B cell (primary cell): ENCODE measurements around the gene ADAMTS14. TPM values are rescaled to one million over a fixed set of nuclear protein-coding genes. Genes with fewer than 3 reads are reported as not detected.

Experiments
- ATAC-seq: fragments of 200-7000 bp; cut with Tn5 transposase; one replicate; pipeline ENCODE4 v1.10.0; 2021; ENCODE audit warnings: low read depth, mild to moderate bottlenecking, moderate number of reproducible peaks, moderate library complexity
- CTCF ChIA-PET: fragments of 350-600 bp; sonication (Branson Sonifier 250); formaldehyde crosslinking; loops from one replicate; lab custom pipeline; 2021; ENCODE audit warnings: antibody characterized with exemption, inconsistent platforms; lab: Charles Lee
- POLR2A ChIA-PET: fragments of 350-600 bp; sonication (Branson Sonifier 250); formaldehyde crosslinking; loops from one replicate; lab custom pipeline; 2021; ENCODE audit warnings: antibody characterized with exemption; lab: Charles Lee
- DNase-seq: peaks from one replicate; pipeline ENCODE4 v3.0.0; 2013
- H2AFZ ChIP-seq: 2 replicates; pipeline ENCODE4 v1.6.1; 2012; ENCODE audit warnings: mild to moderate bottlenecking, low read depth, low read length; ENCODE audit not compliant: insufficient read depth, poor library complexity, severe bottlenecking
- H3K27ac ChIP-seq, 2 donors: 1 replicate in 1 of 2; 2 replicates in 1 of 2; pipeline ENCODE4 v1.5.1; 2012 to 2013; ENCODE audit warnings: low read length in 2 of 2, mild to moderate bottlenecking in 2 of 2, moderate library complexity in 1 of 2
- H3K27me3 ChIP-seq, 4 experiments: fragments of 200-600 bp in 1 of 4; sonication (generic) in 1 of 4; replicated peaks in 1 of 4; 1 replicate in 2 of 4; 2 replicates in 2 of 4; pipeline versions ENCODE4 v1.6.1 to v1.7.0; 2013 to 2016; ENCODE audit warnings: low read length in 3 of 4, mild to moderate bottlenecking in 2 of 4, mixed read lengths in 1 of 4, moderate library complexity in 1 of 4; ENCODE audit not compliant: insufficient read depth in 4 of 4, control insufficient read depth in 3 of 4; ENCODE audit errors: control extremely low read depth in 1 of 4
- H3K36me3 ChIP-seq, 2 experiments: replicated peaks in 1 of 2; 1 replicate in 1 of 2; 2 replicates in 1 of 2; pipeline versions ENCODE4 v1.6.1 to v1.7.1; 2013; ENCODE audit warnings: low read length in 1 of 2; ENCODE audit not compliant: insufficient read depth in 2 of 2, control insufficient read depth in 1 of 2; ENCODE audit errors: control extremely low read depth in 1 of 2, extremely low read depth in 1 of 2
- H3K4me1 ChIP-seq, 2 donors: fragments of 200-600 bp in 1 of 2; sonication (generic) in 1 of 2; 1 replicate in 1 of 2; 2 replicates in 1 of 2; pipeline versions ENCODE4 v1.5.1 to v1.6.1; 2013 to 2017; ENCODE audit warnings: low read length in 2 of 2; ENCODE audit not compliant: control insufficient read depth in 2 of 2, insufficient read depth in 2 of 2
- H3K4me2 ChIP-seq: replicated peaks from 2 replicates; pipeline ENCODE3; 2012; ENCODE audit warnings: mild to moderate bottlenecking, low read depth, low read length; ENCODE audit not compliant: poor library complexity, severe bottlenecking
- H3K4me3 ChIP-seq, 5 experiments: fragments of 200-600 bp in 1 of 5; sonication (generic) in 1 of 5; 1 replicate in 3 of 5; 2 replicates in 2 of 5; pipeline versions ENCODE4 v1.5.1 to v1.7.0; 2011 to 2016; ENCODE audit warnings: low read length in 4 of 5, mild to moderate bottlenecking in 4 of 5, low read depth in 2 of 5, control low read depth in 1 of 5, moderate library complexity in 1 of 5; ENCODE audit not compliant: insufficient read depth in 1 of 5; ENCODE audit errors: control extremely low read depth in 1 of 5, extremely low read depth in 1 of 5
- H3K79me2 ChIP-seq: fragments of 200-600 bp; sonication (generic); one replicate; pipeline ENCODE4 v1.6.0; 2016; ENCODE audit warnings: low read length; ENCODE audit not compliant: control insufficient read depth, insufficient read depth
- H3K9ac ChIP-seq: fragments of 200-600 bp; sonication (generic); 2 replicates; pipeline ENCODE4 v1.6.1; 2017; ENCODE audit warnings: mild to moderate bottlenecking, low read length, moderate library complexity
- H3K9me3 ChIP-seq, 3 donors: one replicate each; pipeline versions ENCODE4 v1.6.1 to v1.7.1; 2013; ENCODE audit warnings: low read length in 2 of 3; ENCODE audit not compliant: control insufficient read depth in 2 of 3, insufficient read depth in 1 of 3; ENCODE audit errors: control extremely low read depth in 1 of 3
- H4K20me1 ChIP-seq: 2 replicates; pipeline ENCODE4 v1.6.0; 2012; ENCODE audit warnings: mild to moderate bottlenecking, low read length; ENCODE audit not compliant: insufficient read depth, control insufficient read depth, poor library complexity, severe bottlenecking
- H3K27ac Mint-ChIP-seq: one replicate; pipeline ENCODE4 v1.8.0; 2021; ENCODE audit warnings: mixed read lengths
- H3K27me3 Mint-ChIP-seq: one replicate; pipeline ENCODE4 v1.8.0; 2021; ENCODE audit warnings: mixed read lengths
- H3K4me1 Mint-ChIP-seq: one replicate; pipeline ENCODE4 v1.8.0; 2021; ENCODE audit warnings: mixed read lengths
- H3K4me3 Mint-ChIP-seq: one replicate; pipeline ENCODE4 v1.8.0; 2021; ENCODE audit warnings: mixed read lengths
- H3K9me3 Mint-ChIP-seq: one replicate; pipeline ENCODE4 v1.8.0; 2022; ENCODE audit warnings: mixed read lengths; ENCODE audit not compliant: insufficient read depth
- CTCF ChIP-seq: fragments of 200-600 bp; IDR thresholded peaks from one replicate; pipeline ENCODE4 v1.8.0; 2022; ENCODE audit warnings: antibody characterized with exemption, mild to moderate bottlenecking
- EZH2 ChIP-seq: IDR thresholded peaks from 2 replicates; pipeline ENCODE4 v1.6.1; 2012; ENCODE audit warnings: borderline replicate concordance, low read depth, mild to moderate bottlenecking, moderate library complexity, low read length; ENCODE audit not compliant: insufficient read depth, poor library complexity, severe bottlenecking
- whole genome bisulfite sequencing: methylation state at CpG from one replicate; pipeline ENCODE4 v1.1.5; 2013; ENCODE audit warnings: missing lambda C conversion rate; ENCODE audit not compliant: insufficient coverage; 5-methylcytosine and 5-hydroxymethylcytosine counted together
- intact Hi-C: fragments of 100-400 bp; cut with micrococcal nuclease; formaldehyde crosslinking; loops from one replicate; pipeline ENCODE4 v1.10.0; 2022
- polyA plus RNA-seq: library from polyadenylated mRNA; depleted of rRNA; stranded (reverse); fragments of >200 nt; gene quantifications from 2 replicates; pipeline ENCODE4 v1.2.3, GENCODE V29; 2012
- total RNA-seq, 2 donors: library from RNA; stranded (reverse); fragments of 120-200 nt in 1 of 2; gene quantifications; 1 replicate in 1 of 2; 2 replicates in 1 of 2; pipeline versions ENCODE4 v1.2.3 to v1.2.4, GENCODE V29; 2013 to 2022

ADAMTS14 gene
- total and polyA plus RNA-seq, 2 donors (not counting 1 experiment from before 2014, with no cell fraction given) = not detected

GRCh38 chr10:70786799-70787415 is 114.6 kb downstream of the ADAMTS14 start:
- ATAC-seq (no peak), DNase-seq (no peak)
- Histone ChIP-seq H3K9me3 (no peaks in the 10 kb centered on the region), H3K4me2 (no peak overlapping the region), H3K79me2 (no peaks in the 10 kb centered on the region), H3K4me3 (no peak overlapping the region), H3K4me1 (no peaks in the 10 kb centered on the region), H2AFZ (no peak overlapping the region), H3K27ac (no peak overlapping the region), H3K9ac (no peak overlapping the region), H3K36me3 (no peaks in the 10 kb centered on the region), H4K20me1 (no peaks in the 10 kb centered on the region), H3K27me3 (peaks cover 0 to 5% (median 2%) of the 10 kb centered on the region in 4 experiments)
- Mint-ChIP-seq H3K27me3 (peaks cover 19% of the 10 kb centered on the region), H3K27ac (no peak overlapping the region), H3K4me1 (no peaks in the 10 kb centered on the region), H3K9me3 (no peaks in the 10 kb centered on the region), H3K4me3 (no peak overlapping the region)
- POLR2A ChIA-PET = no interaction called here
- CTCF ChIA-PET = no interaction called here
- no CpG with 5 or more reads among the region's 5 CpGs for WGBS
- TF ChIP-seq EZH2 (no peak), CTCF (no peak)
- intact Hi-C loops = no loop called here

GRCh38 chr10:70791386-70792039 is 119.2 kb downstream of the ADAMTS14 start:
- H3K4me2 ChIP-seq = no peak overlapping the region
- H3K9ac ChIP-seq = no peak overlapping the region
- ChIA-PET CTCF (no interaction called here), POLR2A (no interaction called here)
- H3K79me2 ChIP-seq = no peaks in the 10 kb centered on the region
- Mint-ChIP-seq H3K27me3 (peaks cover 36% of the 10 kb centered on the region), H3K4me3 (no peak overlapping the region), H3K27ac (no peak overlapping the region), H3K4me1 (no peaks in the 10 kb centered on the region), H3K9me3 (no peaks in the 10 kb centered on the region)
- no peaks in the 10 kb centered on the region for H3K36me3 ChIP-seq
- 0% methylated on average over 2 of the region's 5 CpGs for WGBS
- no peak overlapping the region for H3K4me3 ChIP-seq
- intact Hi-C loops = no loop called here
- no peak overlapping the region for H3K27ac ChIP-seq
- H2AFZ ChIP-seq = no peak overlapping the region
- TF ChIP-seq CTCF = no peak
- TF ChIP-seq EZH2 = no peak
- DNase-seq = no peak
- no peaks in the 10 kb centered on the region for H4K20me1 ChIP-seq
- no peak for ATAC-seq
- no peaks in the 10 kb centered on the region for H3K4me1 ChIP-seq
- H3K27me3 ChIP-seq = peaks cover 0 to 5% (median 0%) of the 10 kb centered on the region in 4 experiments
- no peaks in the 10 kb centered on the region for H3K9me3 ChIP-seq
